HG03060 (cell line): ENCODE data around the gene IMPA2.
"Not testable (repeated sequence)": the region's sequence is repeated elsewhere in the genome, so short reads cannot be mapped to it uniquely, and the experiment has no call there.

Experiments
- ATAC-seq: cut with Tn5 transposase; IDR thresholded peaks from one replicate; pipeline ENCODE4 v1.9.1; 2021; ENCODE audit warnings: low read depth, moderate number of reproducible peaks; ENCODE audit not compliant: unreplicated experiment

IMPA2 gene

GRCh38 chr18:11960743-11961380, 20.4 kb upstream of the IMPA2 start:
- no peak for ATAC-seq

- no peak for ATAC-seq
Measured at GRCh38 chr18:11962597-11962996, 18.7 kb upstream of the IMPA2 start.

- no peak for ATAC-seq
Measured at GRCh38 chr18:11963991-11964484, 17.3 kb upstream of the IMPA2 start.

- no peak for ATAC-seq
Measured at GRCh38 chr18:11969904-11970835, 11.1 kb upstream of the IMPA2 start.

- ATAC-seq, result not testable (repeated sequence)
Measured at GRCh38 chr18:11970836-11971226, 10.5 kb upstream of the IMPA2 start.

GRCh38 chr18:11972371-11973174, 8.7 kb upstream of the IMPA2 start:
- no peak for ATAC-seq

GRCh38 chr18:11974741-11975325, 6.5 kb upstream of the IMPA2 start:
- ATAC-seq, result no peak

GRCh38 chr18:11975723-11976122, 5.6 kb upstream of the IMPA2 start:
- ATAC-seq, result no peak

GRCh38 chr18:11976315-11977152, 4.8 kb upstream of the IMPA2 start:
- no peak for ATAC-seq

- ATAC-seq, result no peak
Measured at GRCh38 chr18:11977153-11977466, 4.2 kb upstream of the IMPA2 start.

- no peak for ATAC-seq
Measured at GRCh38 chr18:11978956-11979355, 2.4 kb upstream of the IMPA2 start.

GRCh38 chr18:11980163-11980493, 1.2 kb upstream of the IMPA2 start:
- ATAC-seq, result no peak

GRCh38 chr18:11980494-11981191, 664 bp upstream of the IMPA2 start:
- peak; percentile 91 for ATAC-seq

- no peak for ATAC-seq
Measured at GRCh38 chr18:11981543-11982366, 448 bp downstream of the IMPA2 start.

- no peak for ATAC-seq
Measured at GRCh38 chr18:11982981-11983380, 1.7 kb downstream of the IMPA2 start.

- ATAC-seq, result no peak
Measured at GRCh38 chr18:11983592-11983991, 2.3 kb downstream of the IMPA2 start.

GRCh38 chr18:11984091-11984490, 2.8 kb downstream of the IMPA2 start:
- no peak for ATAC-seq

GRCh38 chr18:11985586-11985985, 4.3 kb downstream of the IMPA2 start:
- ATAC-seq, result no peak
